WTC11 (cell line): ENCODE measurements around the gene APOBEC3C. TPM values are rescaled to one million over a fixed set of nuclear protein-coding genes. Genes with fewer than 3 reads are reported as not detected.

Experiments used
- ATAC-seq: fragments of 200-7000 bp; cut with Tn5 transposase; 2 replicates; pipeline ENCODE4 v1.10.0; 2021; ENCODE audit warnings: mild to moderate bottlenecking, moderate library complexity
- CTCF ChIA-PET: fragments of 300-600 bp; sonication (Branson Sonifier 250); formaldehyde crosslinking; loops from one replicate; lab custom pipeline; 2021; ENCODE audit warnings: antibody characterized with exemption; lab: Charles Lee
- POLR2A ChIA-PET: fragments of 350-600 bp; sonication (Branson Sonifier 250); formaldehyde crosslinking; loops from one replicate; lab custom pipeline; 2021; ENCODE audit warnings: antibody characterized with exemption; lab: Charles Lee
- DNase-seq: peaks from one replicate; pipeline ENCODE4 v3.0.0; 2021; ENCODE audit warnings: low spot score
- H3K27ac Mint-ChIP-seq: 2 replicates; pipeline ENCODE4 v1.8.0; 2021; ENCODE audit warnings: mixed read lengths
- H3K27me3 Mint-ChIP-seq: 2 replicates; pipeline ENCODE4 v1.8.0; 2021; ENCODE audit warnings: low read depth, mild to moderate bottlenecking, moderate library complexity, mixed read lengths
- H3K36me3 Mint-ChIP-seq: 2 replicates; pipeline ENCODE4 v1.8.0; 2021; ENCODE audit warnings: mixed read lengths
- H3K4me1 Mint-ChIP-seq: 2 replicates; pipeline ENCODE4 v1.8.0; 2022; ENCODE audit warnings: mixed read lengths
- H3K4me3 Mint-ChIP-seq: 2 replicates; pipeline ENCODE4 v1.8.0; 2021; ENCODE audit warnings: mild to moderate bottlenecking, moderate library complexity, mixed read lengths
- H3K9me3 Mint-ChIP-seq: 2 replicates; pipeline ENCODE4 v1.8.0; 2021; ENCODE audit warnings: mixed read lengths
- ATF3 ChIP-seq: sonication (generic); formaldehyde crosslinking; conservative IDR thresholded peaks from 2 replicates; pipeline ENCODE4 v1.8.1; 2022; ENCODE audit warnings: mild to moderate bottlenecking, missing genetic modification reagents
- ETV6 ChIP-seq: sonication (generic); formaldehyde crosslinking; IDR thresholded peaks from 2 replicates; pipeline ENCODE4 v1.8.1; 2022; ENCODE audit warnings: mild to moderate bottlenecking, missing genetic modification reagents
- FOXP1 ChIP-seq: sonication (generic); formaldehyde crosslinking; IDR thresholded peaks from 2 replicates; pipeline ENCODE4 v1.8.0; 2022; ENCODE audit warnings: missing genetic modification reagents, mild to moderate bottlenecking, moderate library complexity, borderline replicate concordance
- GRHL2 ChIP-seq: fragments of 250-450 bp; sonication (Bioruptor Pico); IDR thresholded peaks from 2 replicates; pipeline ENCODE4 v1.8.0; 2022; ENCODE audit warnings: mild to moderate bottlenecking, moderate library complexity; ENCODE audit not compliant: insufficient replicate concordance, severe bottlenecking
- GTF2I ChIP-seq: fragments of 250-450 bp; sonication (Bioruptor Pico); conservative IDR thresholded peaks from 2 replicates; pipeline ENCODE4 v1.4.0; 2021; ENCODE audit warnings: mild to moderate bottlenecking
- HMGA2 ChIP-seq: fragments of 250-450 bp; sonication (Bioruptor Pico); IDR thresholded peaks from 2 replicates; pipeline ENCODE4 v1.4.0; 2021; ENCODE audit warnings: mild to moderate bottlenecking, moderate library complexity
- MXD4 ChIP-seq: fragments of 250-450 bp; sonication (Bioruptor Pico); IDR thresholded peaks from 2 replicates; pipeline ENCODE4 v1.8.0; 2021; ENCODE audit warnings: mild to moderate bottlenecking, moderate library complexity, borderline replicate concordance
- MYBL2 ChIP-seq: sonication (generic); formaldehyde crosslinking; IDR thresholded peaks from 2 replicates; pipeline ENCODE4 v1.8.1; 2023; ENCODE audit warnings: mild to moderate bottlenecking, moderate library complexity, missing genetic modification reagents
- NFATC4 ChIP-seq: fragments of 250-450 bp; sonication (Bioruptor Pico); IDR thresholded peaks from 2 replicates; pipeline ENCODE4 v1.9.0; 2021; ENCODE audit warnings: mild to moderate bottlenecking
- NFYB ChIP-seq: sonication (generic); formaldehyde crosslinking; conservative IDR thresholded peaks from 2 replicates; pipeline ENCODE4 v1.8.0; 2022; ENCODE audit warnings: low read depth, missing genetic modification reagents
- NR3C1 ChIP-seq: sonication (generic); formaldehyde crosslinking; conservative IDR thresholded peaks from 2 replicates; pipeline ENCODE4 v1.8.1; 2023; ENCODE audit warnings: low read depth, mild to moderate bottlenecking, missing genetic modification reagents
- PRRX2 ChIP-seq: fragments of 250-450 bp; sonication (Bioruptor Pico); IDR thresholded peaks from 2 replicates; pipeline ENCODE4 v1.8.0; 2021; ENCODE audit warnings: mild to moderate bottlenecking
- RORB ChIP-seq: fragments of 250-450 bp; sonication (Bioruptor Pico); IDR thresholded peaks from 2 replicates; pipeline ENCODE4 v1.9.0; 2021; ENCODE audit warnings: mild to moderate bottlenecking
- SP1 ChIP-seq: sonication (generic); formaldehyde crosslinking; conservative IDR thresholded peaks from 2 replicates; pipeline ENCODE4 v1.8.1; 2022; ENCODE audit warnings: missing genetic modification reagents
- TP53 ChIP-seq: sonication (generic); formaldehyde crosslinking; IDR thresholded peaks from 2 replicates; pipeline ENCODE4 v1.8.1; 2023; ENCODE audit warnings: mild to moderate bottlenecking, missing genetic modification reagents
- USF2 ChIP-seq: sonication (generic); formaldehyde crosslinking; IDR thresholded peaks from 2 replicates; pipeline ENCODE4 v1.8.1; 2023; ENCODE audit warnings: mild to moderate bottlenecking, missing genetic modification reagents, moderate library complexity
- ZBTB21 ChIP-seq: sonication (generic); formaldehyde crosslinking; IDR thresholded peaks from 2 replicates; pipeline ENCODE4 v1.8.1; 2023; ENCODE audit warnings: mild to moderate bottlenecking, missing genetic modification reagents, borderline replicate concordance
- ZNF219 ChIP-seq: sonication (generic); formaldehyde crosslinking; IDR thresholded peaks from 2 replicates; pipeline ENCODE4 v1.8.0; 2023; ENCODE audit warnings: missing genetic modification reagents, mild to moderate bottlenecking, borderline replicate concordance
- ZNF263 ChIP-seq: sonication (generic); formaldehyde crosslinking; IDR thresholded peaks from 2 replicates; pipeline ENCODE4 v1.8.1; 2022; ENCODE audit warnings: low read depth, mild to moderate bottlenecking, moderate library complexity, missing genetic modification reagents
- ZNF416 ChIP-seq: fragments of 250-450 bp; sonication (Bioruptor Pico); IDR thresholded peaks from 2 replicates; pipeline ENCODE4 v1.9.0; 2021; ENCODE audit warnings: mild to moderate bottlenecking, inconsistent platforms
- ZSCAN18 ChIP-seq: fragments of 250-450 bp; sonication (Bioruptor Pico); IDR thresholded peaks from 2 replicates; pipeline ENCODE4 v2.1.2; 2022; ENCODE audit warnings: mild to moderate bottlenecking, moderate library complexity
- total RNA-seq: library from RNA; stranded (reverse); gene quantifications from 3 replicates; pipeline ENCODE4 v1.2.3, GENCODE V29; 2021
- TF ChIP-seq, protein P1 (sequence below): sonication (generic); formaldehyde crosslinking; IDR thresholded peaks from 2 replicates; pipeline ENCODE4 v1.8.1; 2023; ENCODE audit warnings: mild to moderate bottlenecking, missing genetic modification reagents, borderline replicate concordance

Gene APOBEC3C
- total RNA-seq, 1 experiment from 2014 or later, result 33.4 TPM

DNA sequence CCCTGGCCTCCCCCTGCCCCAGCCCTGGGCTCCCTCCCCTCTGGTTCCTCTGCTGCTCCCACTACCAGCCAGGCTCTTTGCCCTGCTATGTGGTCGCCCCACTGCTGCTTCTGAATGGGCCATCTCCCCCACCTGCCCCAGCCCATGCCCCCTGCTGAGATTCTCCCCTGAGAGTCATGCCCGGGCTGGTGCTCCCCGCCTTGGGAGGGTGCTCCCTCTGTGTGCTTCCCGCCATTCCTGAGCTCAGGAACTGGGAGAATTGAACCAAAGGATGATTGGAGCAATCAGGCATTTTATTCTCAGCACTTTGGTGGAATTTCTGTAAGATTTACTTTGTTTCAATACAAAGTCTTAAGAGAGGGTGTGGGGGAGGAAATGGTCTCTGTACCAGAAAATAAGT lies 13.7 kb downstream of the APOBEC3C start:
- Mint-ChIP-seq H3K9me3 (no peaks in the 10 kb centered on the region), H3K4me1 (peaks cover 55% of the 10 kb centered on the region), H3K36me3 (peaks cover 6% of the 10 kb centered on the region), H3K4me3 (no peak overlapping the region), H3K27ac (peak overlapping the region; percentile 57), H3K27me3 (no peaks in the 10 kb centered on the region)
- DNase-seq, result no peak
- ATAC-seq, result no peak
- TF ChIP-seq NFYB (CRISPR knock-in tag), result no peak
- TF ChIP-seq ZNF263, result peak; percentile 95
- no peak for TF ChIP-seq SP1
- CTCF ChIA-PET, result interaction anchor here (0.7 to 2.0 kb wide), 2 partner anchors 13 to 108 kb away, joined by 3 to 4 read pairs; partner anchors contain the start of gene APOBEC3F
- POLR2A ChIA-PET, result interaction anchor here (1.4 kb wide), 1 partner anchor 13 kb away, joined by 3 read pairs; the partner anchor contains the start of gene APOBEC3C

GRCh38 chr22:39028281-39028680 lies 14.2 kb downstream of the APOBEC3C start:
- ATAC-seq (no peak), DNase-seq (no peak)
- H3K4me1 Mint-ChIP-seq, result peaks cover 57% of the 10 kb centered on the region
- no peak for TF ChIP-seq GTF2I (CRISPR knock-in tag)
- TF ChIP-seq USF2 (CRISPR knock-in tag), result no peak
- no peak for TF ChIP-seq NFYB (CRISPR knock-in tag)
- no peak for TF ChIP-seq GRHL2 (CRISPR knock-in tag)
- no peak for TF ChIP-seq RORB (CRISPR knock-in tag)
- no peak for TF ChIP-seq PRRX2 (CRISPR knock-in tag)
- TF ChIP-seq NR3C1 (CRISPR knock-in tag), result no peak
- TF ChIP-seq HMGA2 (CRISPR knock-in tag), result no peak
- no peak for TF ChIP-seq ZNF219 (CRISPR knock-in tag)
- H3K27ac Mint-ChIP-seq, result peak overlapping the region; percentile 57
- peaks cover 11% of the 10 kb centered on the region for H3K36me3 Mint-ChIP-seq
- ChIA-PET CTCF (interaction anchor here (0.7 to 2.0 kb wide), 2 partner anchors 12 to 107 kb away, joined by 3 to 4 read pairs; partner anchors contain the start of gene APOBEC3F), POLR2A (interaction anchor here (1.4 kb wide), 1 partner anchor 14 kb away, joined by 3 read pairs; the partner anchor contains the start of gene APOBEC3C)
- H3K9me3 Mint-ChIP-seq, result no peaks in the 10 kb centered on the region
- no peaks in the 10 kb centered on the region for H3K27me3 Mint-ChIP-seq
- H3K4me3 Mint-ChIP-seq, result no peak overlapping the region

DNA sequence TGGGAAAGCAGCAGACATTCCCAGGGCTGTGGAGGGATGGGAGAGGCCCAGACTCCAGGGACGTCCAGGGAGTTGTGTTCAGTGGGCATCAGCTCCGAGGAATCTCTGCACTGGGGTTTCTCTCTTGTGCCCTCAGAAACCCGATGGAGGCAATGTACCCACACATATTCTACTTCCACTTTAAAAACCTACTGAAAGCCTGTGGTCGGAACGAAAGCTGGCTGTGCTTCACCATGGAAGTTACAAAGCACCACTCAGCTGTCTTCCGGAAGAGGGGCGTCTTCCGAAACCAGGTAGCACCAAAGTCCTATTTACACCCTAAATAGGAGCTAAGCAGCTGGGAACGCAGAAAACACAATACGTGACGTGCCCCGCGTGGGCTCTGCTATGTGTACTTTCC lies 15.2 kb downstream of the APOBEC3C start:
- no peak overlapping the region for H3K4me3 Mint-ChIP-seq
- ATAC-seq (no peak), DNase-seq (no peak)
- CTCF ChIA-PET, result interaction anchor here (2.0 kb wide), 1 partner anchor 106 kb away, joined by 4 read pairs; no protein-coding TSS in a partner anchor
- H3K27ac Mint-ChIP-seq, result no peak overlapping the region
- H3K36me3 Mint-ChIP-seq, result peaks cover 8% of the 10 kb centered on the region; the same call in 1 of the 2 replicates
- POLR2A ChIA-PET, result interaction anchor here (1.4 kb wide), 1 partner anchor 15 kb away, joined by 3 read pairs; the partner anchor contains the start of gene APOBEC3C
- TF ChIP-seq FOXP1 (no peak), ZNF263 (no peak), ETV6 (CRISPR knock-in tag) (no peak), ZNF219 (CRISPR knock-in tag) (no peak), MXD4 (CRISPR knock-in tag) (no peak), TP53 (CRISPR knock-in tag) (no peak), MYBL2 (CRISPR knock-in tag) (no peak), ZSCAN18 (CRISPR knock-in tag) (no peak), NFATC4 (CRISPR knock-in tag) (no peak), ZBTB21 (CRISPR knock-in tag) (no peak), ZNF416 (CRISPR knock-in tag) (no peak), ATF3 (no peak)
- TF ChIP-seq, protein P1, sequence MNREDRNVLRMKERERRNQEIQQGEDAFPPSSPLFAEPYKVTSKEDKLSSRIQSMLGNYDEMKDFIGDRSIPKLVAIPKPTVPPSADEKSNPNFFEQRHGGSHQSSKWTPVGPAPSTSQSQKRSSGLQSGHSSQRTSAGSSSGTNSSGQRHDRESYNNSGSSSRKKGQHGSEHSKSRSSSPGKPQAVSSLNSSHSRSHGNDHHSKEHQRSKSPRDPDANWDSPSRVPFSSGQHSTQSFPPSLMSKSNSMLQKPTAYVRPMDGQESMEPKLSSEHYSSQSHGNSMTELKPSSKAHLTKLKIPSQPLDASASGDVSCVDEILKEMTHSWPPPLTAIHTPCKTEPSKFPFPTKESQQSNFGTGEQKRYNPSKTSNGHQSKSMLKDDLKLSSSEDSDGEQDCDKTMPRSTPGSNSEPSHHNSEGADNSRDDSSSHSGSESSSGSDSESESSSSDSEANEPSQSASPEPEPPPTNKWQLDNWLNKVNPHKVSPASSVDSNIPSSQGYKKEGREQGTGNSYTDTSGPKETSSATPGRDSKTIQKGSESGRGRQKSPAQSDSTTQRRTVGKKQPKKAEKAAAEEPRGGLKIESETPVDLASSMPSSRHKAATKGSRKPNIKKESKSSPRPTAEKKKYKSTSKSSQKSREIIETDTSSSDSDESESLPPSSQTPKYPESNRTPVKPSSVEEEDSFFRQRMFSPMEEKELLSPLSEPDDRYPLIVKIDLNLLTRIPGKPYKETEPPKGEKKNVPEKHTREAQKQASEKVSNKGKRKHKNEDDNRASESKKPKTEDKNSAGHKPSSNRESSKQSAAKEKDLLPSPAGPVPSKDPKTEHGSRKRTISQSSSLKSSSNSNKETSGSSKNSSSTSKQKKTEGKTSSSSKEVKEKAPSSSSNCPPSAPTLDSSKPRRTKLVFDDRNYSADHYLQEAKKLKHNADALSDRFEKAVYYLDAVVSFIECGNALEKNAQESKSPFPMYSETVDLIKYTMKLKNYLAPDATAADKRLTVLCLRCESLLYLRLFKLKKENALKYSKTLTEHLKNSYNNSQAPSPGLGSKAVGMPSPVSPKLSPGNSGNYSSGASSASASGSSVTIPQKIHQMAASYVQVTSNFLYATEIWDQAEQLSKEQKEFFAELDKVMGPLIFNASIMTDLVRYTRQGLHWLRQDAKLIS (CRISPR knock-in tag), result no peak
- TF ChIP-seq, all 79 proteins: peak for 0
- peaks cover 60% of the 10 kb centered on the region for H3K4me1 Mint-ChIP-seq
- no peaks in the 10 kb centered on the region for H3K9me3 Mint-ChIP-seq
- no peaks in the 10 kb centered on the region for H3K27me3 Mint-ChIP-seq
